Measurements from ENCODE around the gene LRRC58.
"Not testable (repeated sequence)": the region's sequence is repeated elsewhere in the genome, so short reads cannot be mapped to it uniquely, and the experiment has no call there.

The LRRC58 gene

GRCh38 chr3:120339362-120339761 is 9.8 kb downstream of the LRRC58 start:
- no peak for DNase-seq

- no peak for DNase-seq
Observed at GRCh38 chr3:120338517-120338916, 10.6 kb downstream of the LRRC58 start.

GRCh38 chr3:120332646-120333045 is 16.5 kb downstream of the LRRC58 start:
- DNase-seq: no peak

- no peak for DNase-seq
Observed at GRCh38 chr3:120331076-120331475, 18.1 kb downstream of the LRRC58 start.

GRCh38 chr3:120326784-120327183 is 22.4 kb downstream of the LRRC58 start:
- DNase-seq: no peak

- DNase-seq: no peak
Observed at GRCh38 chr3:120324190-120324589, 25.0 kb downstream of the LRRC58 start.

GRCh38 chr3:120323761-120324160 is 25.4 kb downstream of the LRRC58 start:
- DNase-seq: not testable (repeated sequence)

- DNase-seq: no peak
Observed at GRCh38 chr3:120311863-120312794, 37.0 kb downstream of the LRRC58 start.

GRCh38 chr3:120306519-120307455 is 42.4 kb downstream of the LRRC58 start:
- no peak for DNase-seq

GRCh38 chr3:120304616-120305015 is 44.5 kb downstream of the LRRC58 start:
- no peak for DNase-seq

- DNase-seq: no peak
Observed at GRCh38 chr3:120302361-120302760, 46.8 kb downstream of the LRRC58 start.

- no peak for DNase-seq
Observed at GRCh38 chr3:120300971-120301370, 48.2 kb downstream of the LRRC58 start.

GRCh38 chr3:120299403-120299802 is 49.8 kb downstream of the LRRC58 start:
- no peak for DNase-seq

GRCh38 chr3:120298996-120299395 is 50.2 kb downstream of the LRRC58 start:
- DNase-seq: no peak

- not testable (repeated sequence) for DNase-seq
Observed at GRCh38 chr3:120291552-120291951, 57.6 kb downstream of the LRRC58 start.

- DNase-seq: no peak
Observed at GRCh38 chr3:120289636-120290035, 59.5 kb downstream of the LRRC58 start.

- DNase-seq: no peak
Observed at GRCh38 chr3:120286465-120286864, 62.7 kb downstream of the LRRC58 start.

- DNase-seq: no peak
Observed at GRCh38 chr3:120285508-120285841, 63.7 kb downstream of the LRRC58 start.

- peak in 1 of 14 donors; percentile 7 for DNase-seq
Observed at GRCh38 chr3:120284747-120285507, 64.2 kb downstream of the LRRC58 start, which contains the start of gene GPR156. Gene GPR156, minus strand, starts transcription at chr3:120285222. Its CDS starts 41,124 bp downstream, at chr3:120244098.

- DNase-seq: no peak
Observed at GRCh38 chr3:120281261-120281660, 67.9 kb downstream of the LRRC58 start.

- DNase-seq: no peak
Observed at GRCh38 chr3:120280566-120280965, 68.6 kb downstream of the LRRC58 start.

- no peak for DNase-seq
Observed at GRCh38 chr3:120280026-120280425, 69.1 kb downstream of the LRRC58 start.
